B cell (primary cell): Measurements from ENCODE around the gene B3GALT2. TPM values are rescaled to one million over a fixed set of nuclear protein-coding genes. Genes with fewer than 3 reads are reported as not detected.

ENCODE experiments used
- ATAC-seq: fragments of 200-7000 bp; cut with Tn5 transposase; one replicate; pipeline ENCODE4 v1.10.0; 2021; ENCODE audit warnings: low read depth, mild to moderate bottlenecking, moderate number of reproducible peaks, moderate library complexity
- CTCF ChIA-PET: fragments of 350-600 bp; sonication (Branson Sonifier 250); formaldehyde crosslinking; loops from one replicate; lab custom pipeline; 2021; ENCODE audit warnings: antibody characterized with exemption, inconsistent platforms; lab: Charles Lee
- POLR2A ChIA-PET: fragments of 350-600 bp; sonication (Branson Sonifier 250); formaldehyde crosslinking; loops from one replicate; lab custom pipeline; 2021; ENCODE audit warnings: antibody characterized with exemption; lab: Charles Lee
- DNase-seq: peaks from one replicate; pipeline ENCODE4 v3.0.0; 2013
- H2AFZ ChIP-seq: 2 replicates; pipeline ENCODE4 v1.6.1; 2012; ENCODE audit warnings: mild to moderate bottlenecking, low read depth, low read length; ENCODE audit not compliant: insufficient read depth, poor library complexity, severe bottlenecking
- H3K27ac ChIP-seq, 2 donors: 1 replicate in 1 of 2; 2 replicates in 1 of 2; pipeline ENCODE4 v1.5.1; 2012 to 2013; ENCODE audit warnings: low read length in 2 of 2, mild to moderate bottlenecking in 2 of 2, moderate library complexity in 1 of 2
- H3K27me3 ChIP-seq, 4 experiments: fragments of 200-600 bp in 1 of 4; sonication (generic) in 1 of 4; replicated peaks in 1 of 4; 1 replicate in 2 of 4; 2 replicates in 2 of 4; pipeline versions ENCODE4 v1.6.1 to v1.7.0; 2013 to 2016; ENCODE audit warnings: low read length in 3 of 4, mild to moderate bottlenecking in 2 of 4, mixed read lengths in 1 of 4, moderate library complexity in 1 of 4; ENCODE audit not compliant: insufficient read depth in 4 of 4, control insufficient read depth in 3 of 4; ENCODE audit errors: control extremely low read depth in 1 of 4
- H3K36me3 ChIP-seq, 2 experiments: replicated peaks in 1 of 2; 1 replicate in 1 of 2; 2 replicates in 1 of 2; pipeline versions ENCODE4 v1.6.1 to v1.7.1; 2013; ENCODE audit warnings: low read length in 1 of 2; ENCODE audit not compliant: insufficient read depth in 2 of 2, control insufficient read depth in 1 of 2; ENCODE audit errors: control extremely low read depth in 1 of 2, extremely low read depth in 1 of 2
- H3K4me1 ChIP-seq, 2 donors: fragments of 200-600 bp in 1 of 2; sonication (generic) in 1 of 2; 1 replicate in 1 of 2; 2 replicates in 1 of 2; pipeline versions ENCODE4 v1.5.1 to v1.6.1; 2013 to 2017; ENCODE audit warnings: low read length in 2 of 2; ENCODE audit not compliant: control insufficient read depth in 2 of 2, insufficient read depth in 2 of 2
- H3K4me2 ChIP-seq: replicated peaks from 2 replicates; pipeline ENCODE3; 2012; ENCODE audit warnings: mild to moderate bottlenecking, low read depth, low read length; ENCODE audit not compliant: poor library complexity, severe bottlenecking
- H3K4me3 ChIP-seq, 5 experiments: fragments of 200-600 bp in 1 of 5; sonication (generic) in 1 of 5; 1 replicate in 3 of 5; 2 replicates in 2 of 5; pipeline versions ENCODE4 v1.5.1 to v1.7.0; 2011 to 2016; ENCODE audit warnings: low read length in 4 of 5, mild to moderate bottlenecking in 4 of 5, low read depth in 2 of 5, control low read depth in 1 of 5, moderate library complexity in 1 of 5; ENCODE audit not compliant: insufficient read depth in 1 of 5; ENCODE audit errors: control extremely low read depth in 1 of 5, extremely low read depth in 1 of 5
- H3K79me2 ChIP-seq: fragments of 200-600 bp; sonication (generic); one replicate; pipeline ENCODE4 v1.6.0; 2016; ENCODE audit warnings: low read length; ENCODE audit not compliant: control insufficient read depth, insufficient read depth
- H3K9ac ChIP-seq: fragments of 200-600 bp; sonication (generic); 2 replicates; pipeline ENCODE4 v1.6.1; 2017; ENCODE audit warnings: mild to moderate bottlenecking, low read length, moderate library complexity
- H3K9me3 ChIP-seq, 3 donors: one replicate each; pipeline versions ENCODE4 v1.6.1 to v1.7.1; 2013; ENCODE audit warnings: low read length in 2 of 3; ENCODE audit not compliant: control insufficient read depth in 2 of 3, insufficient read depth in 1 of 3; ENCODE audit errors: control extremely low read depth in 1 of 3
- H4K20me1 ChIP-seq: 2 replicates; pipeline ENCODE4 v1.6.0; 2012; ENCODE audit warnings: mild to moderate bottlenecking, low read length; ENCODE audit not compliant: insufficient read depth, control insufficient read depth, poor library complexity, severe bottlenecking
- H3K27ac Mint-ChIP-seq: one replicate; pipeline ENCODE4 v1.8.0; 2021; ENCODE audit warnings: mixed read lengths
- H3K27me3 Mint-ChIP-seq: one replicate; pipeline ENCODE4 v1.8.0; 2021; ENCODE audit warnings: mixed read lengths
- H3K4me1 Mint-ChIP-seq: one replicate; pipeline ENCODE4 v1.8.0; 2021; ENCODE audit warnings: mixed read lengths
- H3K4me3 Mint-ChIP-seq: one replicate; pipeline ENCODE4 v1.8.0; 2021; ENCODE audit warnings: mixed read lengths
- H3K9me3 Mint-ChIP-seq: one replicate; pipeline ENCODE4 v1.8.0; 2022; ENCODE audit warnings: mixed read lengths; ENCODE audit not compliant: insufficient read depth
- EZH2 ChIP-seq: IDR thresholded peaks from 2 replicates; pipeline ENCODE4 v1.6.1; 2012; ENCODE audit warnings: borderline replicate concordance, low read depth, mild to moderate bottlenecking, moderate library complexity, low read length; ENCODE audit not compliant: insufficient read depth, poor library complexity, severe bottlenecking
- whole genome bisulfite sequencing: methylation state at CpG from one replicate; pipeline ENCODE4 v1.1.5; 2013; ENCODE audit warnings: missing lambda C conversion rate; ENCODE audit not compliant: insufficient coverage; 5-methylcytosine and 5-hydroxymethylcytosine counted together
- intact Hi-C: fragments of 100-400 bp; cut with micrococcal nuclease; formaldehyde crosslinking; loops from one replicate; pipeline ENCODE4 v1.10.0; 2022
- polyA plus RNA-seq: library from polyadenylated mRNA; depleted of rRNA; stranded (reverse); fragments of >200 nt; gene quantifications from 2 replicates; pipeline ENCODE4 v1.2.3, GENCODE V29; 2012
- total RNA-seq, 2 donors: library from RNA; stranded (reverse); fragments of 120-200 nt in 1 of 2; gene quantifications; 1 replicate in 1 of 2; 2 replicates in 1 of 2; pipeline versions ENCODE4 v1.2.3 to v1.2.4, GENCODE V29; 2013 to 2022
- TF ChIP-seq, protein P1 (sequence below): fragments of 200-600 bp; IDR thresholded peaks from one replicate; pipeline ENCODE4 v1.8.0; 2022; ENCODE audit warnings: antibody characterized with exemption, mild to moderate bottlenecking

B3GALT2 gene
- total and polyA plus RNA-seq, 2 donors (not counting 1 experiment from before 2014, with no cell fraction given) = 0.07 TPM; not detected in 1

DNA sequence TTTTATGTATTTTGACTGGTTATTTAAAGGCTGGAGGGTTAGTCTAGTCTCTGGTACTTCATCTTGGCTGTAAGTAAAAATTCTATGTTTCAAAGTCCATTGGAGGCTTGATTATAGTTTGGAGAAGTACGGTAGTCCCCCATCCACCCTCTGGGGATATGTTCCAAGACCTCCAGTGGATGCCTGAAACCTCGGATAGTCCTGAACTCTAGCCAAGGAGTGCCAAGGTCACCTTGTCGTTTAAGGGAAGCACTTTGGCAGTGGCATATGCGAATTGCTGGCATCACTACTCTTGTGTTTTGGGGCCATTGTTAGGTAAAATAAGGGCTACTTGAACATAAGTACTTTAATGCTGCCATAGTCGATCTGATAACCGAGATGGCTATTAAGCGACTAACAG, 46.2 kb downstream of the B3GALT2 start:
- WGBS = 99% methylated on average over 7 of the region's 7 CpGs
- DNase-seq = no peak

DNA sequence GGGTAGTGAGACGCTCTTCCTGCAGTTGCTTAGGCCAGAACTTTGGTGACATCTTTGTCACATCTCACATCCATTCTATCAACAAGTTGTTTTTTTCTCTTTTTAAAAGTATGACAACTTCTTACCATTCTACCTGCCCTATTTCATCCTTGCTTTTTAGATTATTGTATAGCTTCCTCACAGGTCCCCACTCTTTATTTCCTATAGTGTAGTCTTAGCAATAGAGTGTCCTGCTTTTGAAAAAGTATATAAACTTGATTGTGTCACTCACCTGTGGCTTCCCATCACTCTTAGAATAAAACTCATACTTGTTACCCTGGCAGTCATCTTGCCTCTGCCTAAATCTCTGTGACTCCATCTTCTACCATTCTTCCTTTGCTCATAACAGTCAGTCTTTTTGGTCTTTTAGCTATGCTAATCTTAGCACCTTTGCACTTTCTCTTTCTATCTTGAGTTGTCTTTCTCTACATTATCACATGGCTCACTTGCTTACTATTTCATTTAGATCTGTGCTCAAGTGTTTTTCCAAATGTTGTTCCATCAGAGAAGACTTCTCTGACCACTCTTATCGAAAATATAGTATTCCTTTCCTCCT, 55.0 kb downstream of the B3GALT2 start:
- Mint-ChIP-seq H3K27me3 (no peaks in the 10 kb centered on the region), H3K4me3 (no peak overlapping the region), H3K27ac (no peak overlapping the region), H3K9me3 (no peaks in the 10 kb centered on the region), H3K4me1 (peaks cover 20% of the 10 kb centered on the region)
- CTCF ChIA-PET = no interaction called here
- Histone ChIP-seq H3K27me3 (no peaks in the 10 kb centered on the region), H2AFZ (no peak overlapping the region), H3K36me3 (peaks cover 17 to 53% of the 10 kb centered on the region in 2 experiments), H3K9me3 (peaks cover 0 to 1% (median 0%) of the 10 kb centered on the region in 3 donors), H4K20me1 (peaks cover 30% of the 10 kb centered on the region), H3K4me3 (no peak overlapping the region), H3K79me2 (peaks cover 65% of the 10 kb centered on the region), H3K9ac (no peak overlapping the region), H3K4me1 (no peaks in the 10 kb centered on the region), H3K4me2 (no peak overlapping the region), H3K27ac (no peak overlapping the region)
- no CpG with 5 or more reads among the region's 2 CpGs for WGBS
- ATAC-seq (no peak), DNase-seq (no peak)
- TF ChIP-seq, protein P1, sequence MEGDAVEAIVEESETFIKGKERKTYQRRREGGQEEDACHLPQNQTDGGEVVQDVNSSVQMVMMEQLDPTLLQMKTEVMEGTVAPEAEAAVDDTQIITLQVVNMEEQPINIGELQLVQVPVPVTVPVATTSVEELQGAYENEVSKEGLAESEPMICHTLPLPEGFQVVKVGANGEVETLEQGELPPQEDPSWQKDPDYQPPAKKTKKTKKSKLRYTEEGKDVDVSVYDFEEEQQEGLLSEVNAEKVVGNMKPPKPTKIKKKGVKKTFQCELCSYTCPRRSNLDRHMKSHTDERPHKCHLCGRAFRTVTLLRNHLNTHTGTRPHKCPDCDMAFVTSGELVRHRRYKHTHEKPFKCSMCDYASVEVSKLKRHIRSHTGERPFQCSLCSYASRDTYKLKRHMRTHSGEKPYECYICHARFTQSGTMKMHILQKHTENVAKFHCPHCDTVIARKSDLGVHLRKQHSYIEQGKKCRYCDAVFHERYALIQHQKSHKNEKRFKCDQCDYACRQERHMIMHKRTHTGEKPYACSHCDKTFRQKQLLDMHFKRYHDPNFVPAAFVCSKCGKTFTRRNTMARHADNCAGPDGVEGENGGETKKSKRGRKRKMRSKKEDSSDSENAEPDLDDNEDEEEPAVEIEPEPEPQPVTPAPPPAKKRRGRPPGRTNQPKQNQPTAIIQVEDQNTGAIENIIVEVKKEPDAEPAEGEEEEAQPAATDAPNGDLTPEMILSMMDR = no peak
- TF ChIP-seq EZH2 = no peak
- intact Hi-C loops = no loop called here
- POLR2A ChIA-PET = no interaction called here

More for the DNA sequence above, 46.2 kb downstream of the B3GALT2 start:
- Histone ChIP-seq H3K4me2 (no peak overlapping the region), H3K36me3 (peaks cover 4 to 59% of the 10 kb centered on the region in 2 experiments), H3K4me3 (no peak overlapping the region), H3K9me3 (no peaks in the 10 kb centered on the region), H3K4me1 (no peaks in the 10 kb centered on the region), H2AFZ (no peak overlapping the region), H4K20me1 (peaks cover 8% of the 10 kb centered on the region), H3K79me2 (peaks cover 12% of the 10 kb centered on the region), H3K27ac (no peak overlapping the region), H3K27me3 (no peaks in the 10 kb centered on the region), H3K9ac (no peak overlapping the region)
- POLR2A ChIA-PET = no interaction called here
- Mint-ChIP-seq H3K9me3 (no peaks in the 10 kb centered on the region), H3K4me1 (no peaks in the 10 kb centered on the region), H3K27ac (no peak overlapping the region), H3K27me3 (no peaks in the 10 kb centered on the region), H3K4me3 (no peak overlapping the region)
- TF ChIP-seq, protein P1 = no peak
- TF ChIP-seq EZH2 = no peak
- CTCF ChIA-PET = no interaction called here
- intact Hi-C loops = no loop called here
- no peak for ATAC-seq
